K562 (cell line): ENCODE results near the gene PTBP3. TPM values are rescaled to one million over a fixed set of nuclear protein-coding genes. Genes with fewer than 3 reads are reported as not detected.

Source experiments
- DMBX1 ChIP-seq: fragments of 250-450 bp; sonication (Bioruptor Pico); IDR thresholded peaks from 2 replicates; pipeline ENCODE4 v1.8.0; 2022; ENCODE audit warnings: inconsistent platforms, mild to moderate bottlenecking, moderate library complexity, borderline replicate concordance
- ESRRB ChIP-seq: fragments of 250-450 bp; sonication (Bioruptor Pico); IDR thresholded peaks from 2 replicates; pipeline ENCODE4 v1.5.0; 2020; ENCODE audit warnings: mild to moderate bottlenecking, moderate library complexity, borderline replicate concordance
- FOXJ2 ChIP-seq: fragments of 200-800 bp; sonication (Bioruptor generic); IDR thresholded peaks from 2 replicates; pipeline ENCODE4 v1.6.1; 2016; ENCODE audit warnings: missing genetic modification characterization, missing compliant biosample characterization
- GTF2E2 ChIP-seq: fragments of 200-800 bp; sonication (Bioruptor generic); IDR thresholded peaks from 2 replicates; pipeline ENCODE4 v1.6.1; 2016; ENCODE audit warnings: missing genetic modification characterization, missing compliant biosample characterization
- ILK ChIP-seq: fragments of 450-650 bp; IDR thresholded peaks from 2 replicates; pipeline ENCODE4 v1.6.1; 2016; ENCODE audit warnings: missing genetic modification characterization, low read depth, mild to moderate bottlenecking, missing compliant biosample characterization, moderate library complexity, borderline replicate concordance
- JUNB ChIP-seq: fragments of 450-650 bp; formaldehyde crosslinking; conservative IDR thresholded peaks from 2 replicates; pipeline ENCODE4 v1.4.0; 2020; ENCODE audit warnings: mild to moderate bottlenecking
- KLF16 ChIP-seq: IDR thresholded peaks from 2 replicates; pipeline ENCODE4 v1.6.1; 2016; ENCODE audit warnings: antibody characterized with exemption
- PCBP2 ChIP-seq: fragments of 200-400 bp; formaldehyde crosslinking; IDR thresholded peaks from 2 replicates; pipeline ENCODE4 v1.6.1; 2018; ENCODE audit warnings: low read length, low read depth, mild to moderate bottlenecking, moderate library complexity; ENCODE audit not compliant: poor library complexity, severe bottlenecking
- RNF2 ChIP-seq: sonication (generic); IDR thresholded peaks from 2 replicates; pipeline ENCODE4 v1.6.1; 2016
- SLC30A9 ChIP-seq: fragments of 250-450 bp; sonication (Bioruptor Pico); IDR thresholded peaks from 2 replicates; pipeline ENCODE4 v1.8.0; 2022; ENCODE audit warnings: mild to moderate bottlenecking, moderate library complexity
- STAT5A ChIP-seq: IDR thresholded peaks from 2 replicates; pipeline ENCODE4 v1.6.1; 2012; ENCODE audit warnings: low read length, inconsistent platforms, borderline replicate concordance
- ZBTB8A ChIP-seq: fragments of 450-650 bp; IDR thresholded peaks from 2 replicates; pipeline ENCODE4 v1.6.1; 2018; ENCODE audit warnings: mild to moderate bottlenecking, moderate library complexity; ENCODE audit not compliant: partially characterized antibody
- ZNF253 ChIP-seq: fragments of 250-450 bp; sonication (Bioruptor Pico); conservative IDR thresholded peaks from 2 replicates; pipeline ENCODE4 v1.6.1; 2021; ENCODE audit warnings: mild to moderate bottlenecking
- ZNF347 ChIP-seq: fragments of 450-650 bp; formaldehyde crosslinking; IDR thresholded peaks from 2 replicates; pipeline ENCODE4 v1.4.0; 2020; ENCODE audit warnings: low read depth, mild to moderate bottlenecking, moderate library complexity
- ZNF57 ChIP-seq: fragments of 450-650 bp; formaldehyde crosslinking; IDR thresholded peaks from 2 replicates; pipeline ENCODE4 v1.4.0; 2020; ENCODE audit warnings: mild to moderate bottlenecking, moderate library complexity
- ZNF77 ChIP-seq: fragments of 250-450 bp; sonication (Bioruptor Pico); IDR thresholded peaks from 2 replicates; pipeline ENCODE4 v1.5.0; 2020
- polyA plus RNA-seq, 8 experiments: library from polyadenylated mRNA; depleted of rRNA in 4 of 8; stranded (reverse) in 5 of 8; unstranded in 3 of 8; fragments of >200 nt; fragmentation: Nextera tagmentation in 2 of 8; fragmentation: Illumina TruSeq in 1 of 8; extraction: Ambion mirVana in 2 of 8; extraction: Trizol in 1 of 8; gene quantifications; 2 replicates each; pipeline versions ENCODE4 v1.2.1 to v1.2.3, GENCODE V29; 2011 to 2014; ENCODE audit warnings: inconsistent platforms in 1 of 8, missing spikeins in 1 of 8
- total RNA-seq, 7 experiments: library from RNA; depleted of rRNA in 6 of 7; stranded (reverse); fragments of >200 nt in 6 of 7; fragmentation: Illumina TruSeq in 2 of 7; extraction: Trizol in 2 of 7; gene quantifications; 2 replicates each; pipeline versions ENCODE4 v1.2.1 to v1.2.3, GENCODE V29; 2011 to 2021; ENCODE audit warnings: low replicate concordance in 1 of 7
- TF ChIP-seq, protein P1 (sequence below), 2 experiments: IDR thresholded peaks in 1 of 2; conservative IDR thresholded peaks in 1 of 2; 2 replicates each; pipeline ENCODE4 v1.6.1; 2016; ENCODE audit warnings: low read depth in 2 of 2, mild to moderate bottlenecking in 1 of 2, missing compliant biosample characterization in 1 of 2, missing genetic modification characterization in 1 of 2, moderate library complexity in 1 of 2
- TF ChIP-seq, protein P2 (sequence below): fragments of 450-650 bp; formaldehyde crosslinking; IDR thresholded peaks from 2 replicates; pipeline ENCODE4 v1.4.0; 2022; ENCODE audit warnings: missing genetic modification characterization
- TF ChIP-seq, protein P3 (sequence below), 2 experiments: fragments of 150-350 bp in 1 of 2; IDR thresholded peaks; 2 replicates each; pipeline ENCODE4 v1.6.1; 2012 to 2016; ENCODE audit warnings: low read depth in 2 of 2, low read length in 2 of 2, mild to moderate bottlenecking in 1 of 2, moderate library complexity in 1 of 2

The PTBP3 gene
- total and polyA plus RNA-seq, 9 of the 15 experiments (the other 6 are each of a cell fraction or from before 2014, with no cell fraction given) = 22.4 to 132 (median 68.0) TPM

DNA sequence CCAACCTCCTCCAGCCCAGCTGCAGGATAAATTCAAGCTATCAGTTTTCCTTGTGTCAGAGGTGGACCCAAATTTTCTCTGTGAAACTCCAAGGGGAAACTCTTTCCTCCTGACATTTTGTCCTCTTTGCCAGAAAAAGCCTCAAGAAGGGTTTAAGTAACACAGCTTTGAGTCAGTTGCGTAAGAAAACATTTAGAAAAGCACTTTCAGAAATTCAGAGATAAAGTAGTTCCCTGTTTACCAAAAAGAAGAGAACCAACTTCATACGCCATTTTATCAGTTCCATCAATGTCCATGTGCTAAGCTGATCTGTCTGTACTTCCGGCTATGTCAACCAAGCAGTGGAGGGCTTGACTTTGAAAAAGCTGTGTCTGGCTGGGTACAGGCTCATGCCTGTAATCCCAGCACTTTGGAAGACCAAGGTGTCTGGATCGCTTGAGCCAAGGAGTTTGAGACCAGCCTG, 138.4 kb downstream of the PTBP3 start (continued):
- TF ChIP-seq, protein P1, sequence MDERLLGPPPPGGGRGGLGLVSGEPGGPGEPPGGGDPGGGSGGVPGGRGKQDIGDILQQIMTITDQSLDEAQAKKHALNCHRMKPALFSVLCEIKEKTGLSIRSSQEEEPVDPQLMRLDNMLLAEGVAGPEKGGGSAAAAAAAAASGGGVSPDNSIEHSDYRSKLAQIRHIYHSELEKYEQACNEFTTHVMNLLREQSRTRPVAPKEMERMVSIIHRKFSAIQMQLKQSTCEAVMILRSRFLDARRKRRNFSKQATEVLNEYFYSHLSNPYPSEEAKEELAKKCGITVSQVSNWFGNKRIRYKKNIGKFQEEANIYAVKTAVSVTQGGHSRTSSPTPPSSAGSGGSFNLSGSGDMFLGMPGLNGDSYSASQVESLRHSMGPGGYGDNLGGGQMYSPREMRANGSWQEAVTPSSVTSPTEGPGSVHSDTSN (CRISPR knock-in tag; IDR thresholded peaks at IDR 0.05; ENCODE audit: low read depth) = no peak
- TF ChIP-seq, protein P1 (tag; conservative IDR thresholded peaks at IDR 0.05; ENCODE audit: low read depth) = 0 out of 2 replicates have a peak, but pooled peaks have one; percentile 22
- TF ChIP-seq KLF16 = no peak
- peak; percentile 75 for TF ChIP-seq DMBX1 (CRISPR knock-in tag)
- TF ChIP-seq ZNF253 = no peak
- TF ChIP-seq STAT5A = no peak
- TF ChIP-seq PCBP2 = no peak
- no peak for TF ChIP-seq ESRRB (CRISPR knock-in tag)
- no peak for TF ChIP-seq JUNB (CRISPR knock-in tag)
- no peak for TF ChIP-seq ZNF57
- TF ChIP-seq, protein P2, sequence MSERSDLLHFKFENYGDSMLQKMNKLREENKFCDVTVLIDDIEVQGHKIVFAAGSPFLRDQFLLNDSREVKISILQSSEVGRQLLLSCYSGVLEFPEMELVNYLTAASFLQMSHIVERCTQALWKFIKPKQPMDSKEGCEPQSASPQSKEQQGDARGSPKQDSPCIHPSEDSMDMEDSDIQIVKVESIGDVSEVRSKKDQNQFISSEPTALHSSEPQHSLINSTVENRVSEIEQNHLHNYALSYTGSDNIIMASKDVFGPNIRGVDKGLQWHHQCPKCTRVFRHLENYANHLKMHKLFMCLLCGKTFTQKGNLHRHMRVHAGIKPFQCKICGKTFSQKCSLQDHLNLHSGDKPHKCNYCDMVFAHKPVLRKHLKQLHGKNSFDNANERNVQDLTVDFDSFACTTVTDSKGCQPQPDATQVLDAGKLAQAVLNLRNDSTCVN (CRISPR knock-in tag) = no peak
- TF ChIP-seq ILK (tag) = no peak; the same call in 1 of the 2 replicates
- no peak for TF ChIP-seq FOXJ2 (tag)
- no peak for TF ChIP-seq SLC30A9
- TF ChIP-seq, protein P3, sequence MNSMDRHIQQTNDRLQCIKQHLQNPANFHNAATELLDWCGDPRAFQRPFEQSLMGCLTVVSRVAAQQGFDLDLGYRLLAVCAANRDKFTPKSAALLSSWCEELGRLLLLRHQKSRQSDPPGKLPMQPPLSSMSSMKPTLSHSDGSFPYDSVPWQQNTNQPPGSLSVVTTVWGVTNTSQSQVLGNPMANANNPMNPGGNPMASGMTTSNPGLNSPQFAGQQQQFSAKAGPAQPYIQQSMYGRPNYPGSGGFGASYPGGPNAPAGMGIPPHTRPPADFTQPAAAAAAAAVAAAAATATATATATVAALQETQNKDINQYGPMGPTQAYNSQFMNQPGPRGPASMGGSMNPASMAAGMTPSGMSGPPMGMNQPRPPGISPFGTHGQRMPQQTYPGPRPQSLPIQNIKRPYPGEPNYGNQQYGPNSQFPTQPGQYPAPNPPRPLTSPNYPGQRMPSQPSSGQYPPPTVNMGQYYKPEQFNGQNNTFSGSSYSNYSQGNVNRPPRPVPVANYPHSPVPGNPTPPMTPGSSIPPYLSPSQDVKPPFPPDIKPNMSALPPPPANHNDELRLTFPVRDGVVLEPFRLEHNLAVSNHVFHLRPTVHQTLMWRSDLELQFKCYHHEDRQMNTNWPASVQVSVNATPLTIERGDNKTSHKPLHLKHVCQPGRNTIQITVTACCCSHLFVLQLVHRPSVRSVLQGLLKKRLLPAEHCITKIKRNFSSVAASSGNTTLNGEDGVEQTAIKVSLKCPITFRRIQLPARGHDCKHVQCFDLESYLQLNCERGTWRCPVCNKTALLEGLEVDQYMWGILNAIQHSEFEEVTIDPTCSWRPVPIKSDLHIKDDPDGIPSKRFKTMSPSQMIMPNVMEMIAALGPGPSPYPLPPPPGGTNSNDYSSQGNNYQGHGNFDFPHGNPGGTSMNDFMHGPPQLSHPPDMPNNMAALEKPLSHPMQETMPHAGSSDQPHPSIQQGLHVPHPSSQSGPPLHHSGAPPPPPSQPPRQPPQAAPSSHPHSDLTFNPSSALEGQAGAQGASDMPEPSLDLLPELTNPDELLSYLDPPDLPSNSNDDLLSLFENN (IDR thresholded peaks at IDR 0.05; ENCODE audit: low read depth in 2 of 2, low read length in 2 of 2) = no peak
- TF ChIP-seq ZNF77 = no peak
- TF ChIP-seq GTF2E2 (tag) = peak; percentile 38; the same call in 1 of the 2 replicates
- no peak for TF ChIP-seq RNF2
- TF ChIP-seq ZNF347 (CRISPR knock-in tag) = no peak
- TF ChIP-seq ZBTB8A = no peak
